Measurements from ENCODE around the gene NOS1AP.

- no peak for TF ChIP-seq CTCF (IDR thresholded peaks at IDR 0.05; ENCODE audit: low read length)
- TF ChIP-seq EZH2 (IDR thresholded peaks at IDR 0.05; ENCODE audit: borderline replicate concordance, low read length), result no peak
Measured at GRCh38 chr1:162087111-162087510, 17.6 kb downstream of the NOS1AP start.

Data from OCI-LY1 (cell line).